Cortex of kidney (tissue), 1 donor: ENCODE results near the gene MCC.

Experiments
- DNase-seq: peaks from one replicate; lab custom pipeline; 2025; lab: John Stamatoyannopoulos, UW

The MCC gene

DNA sequence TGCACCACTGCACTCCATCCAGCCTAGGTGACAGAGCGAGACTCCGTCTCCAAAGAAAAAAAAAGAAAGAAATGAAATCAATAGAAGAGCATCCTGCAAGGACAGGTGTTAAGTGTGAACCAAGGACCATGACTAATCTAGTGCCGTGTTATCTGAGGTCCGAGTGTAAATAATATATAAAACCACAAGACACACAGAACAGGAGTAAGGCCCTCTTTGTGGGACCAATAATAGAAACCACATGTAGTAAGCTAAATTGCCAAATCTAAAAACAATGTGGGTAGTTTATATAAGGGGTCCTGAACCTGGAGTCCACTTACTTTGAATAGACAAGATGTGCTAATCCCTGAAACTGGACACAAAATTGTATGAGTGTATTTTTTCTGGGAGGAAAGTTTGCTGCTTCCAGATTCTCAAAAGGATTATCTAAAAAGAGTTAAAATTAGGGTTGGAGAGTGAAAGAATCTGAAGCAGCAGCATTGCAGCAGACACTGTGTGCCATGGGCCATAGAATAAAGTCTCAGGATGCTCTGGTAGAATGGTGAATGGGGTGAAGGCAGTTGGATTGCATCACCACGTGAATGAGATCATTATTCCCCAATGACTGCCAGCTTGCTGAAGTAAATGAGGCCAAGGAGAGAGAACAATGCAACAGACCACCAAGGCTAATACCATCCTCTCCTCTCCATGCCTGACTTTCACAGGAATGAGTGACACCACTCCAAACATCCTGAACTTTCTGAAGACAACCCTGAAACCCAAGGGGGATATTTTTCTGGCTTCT lies 288.9 kb downstream of the MCC start:
- no peak for DNase-seq

DNA sequence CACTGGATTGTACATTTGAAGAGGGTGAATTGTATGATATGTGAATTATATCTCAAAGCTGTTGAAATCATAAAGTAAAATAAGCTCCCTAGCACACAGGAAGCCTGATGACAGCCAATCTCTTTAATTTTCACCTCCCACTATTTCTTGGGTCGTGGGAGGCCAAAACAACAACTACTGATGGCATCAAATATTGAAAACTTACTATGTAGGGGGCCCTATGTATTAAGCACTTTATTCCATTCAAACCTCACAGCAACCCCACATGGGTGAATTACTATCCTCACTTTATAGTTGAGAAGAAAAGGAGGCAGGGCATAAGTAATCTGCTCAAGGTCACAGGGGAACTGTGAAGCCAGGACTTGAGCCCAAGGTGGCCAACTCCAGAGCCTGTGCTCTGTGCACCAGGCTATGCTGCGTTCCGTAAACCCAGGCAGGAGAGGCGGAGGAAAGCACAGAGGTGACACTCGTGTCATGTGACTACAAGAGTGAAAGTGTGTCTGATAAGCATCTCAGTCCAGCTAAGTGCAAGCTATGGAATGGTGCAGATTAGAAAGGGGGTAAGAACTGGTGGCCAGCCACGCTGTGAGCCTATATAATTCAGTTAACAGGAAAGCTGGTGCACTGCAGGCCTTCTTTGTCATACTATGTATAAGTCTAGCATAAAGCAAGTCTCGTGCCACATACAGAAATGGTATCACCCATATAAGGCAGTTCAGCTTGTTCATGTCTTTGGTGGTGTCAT lies 290.6 kb downstream of the MCC start:
- no peak for DNase-seq

DNA sequence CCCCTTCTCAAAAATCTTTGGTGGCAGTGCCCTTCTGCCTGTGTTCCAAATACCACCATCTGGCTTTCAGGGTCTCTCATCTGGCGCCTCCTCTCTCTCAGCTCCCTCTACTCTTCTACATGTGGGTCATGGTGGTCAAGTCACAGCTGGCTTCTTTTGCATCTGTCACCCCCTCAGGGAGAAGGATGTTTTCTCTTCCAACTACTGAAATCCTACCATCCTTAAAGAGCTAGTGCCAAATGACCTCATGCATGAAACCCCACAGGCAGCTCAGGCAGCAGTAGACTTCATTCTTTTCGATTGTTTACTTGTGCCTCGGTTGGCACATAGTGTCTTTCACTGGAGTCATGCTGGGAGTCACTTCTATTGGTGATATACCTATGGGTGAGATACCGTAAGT lies 292.5 kb downstream of the MCC start:
- DNase-seq = no peak

DNA sequence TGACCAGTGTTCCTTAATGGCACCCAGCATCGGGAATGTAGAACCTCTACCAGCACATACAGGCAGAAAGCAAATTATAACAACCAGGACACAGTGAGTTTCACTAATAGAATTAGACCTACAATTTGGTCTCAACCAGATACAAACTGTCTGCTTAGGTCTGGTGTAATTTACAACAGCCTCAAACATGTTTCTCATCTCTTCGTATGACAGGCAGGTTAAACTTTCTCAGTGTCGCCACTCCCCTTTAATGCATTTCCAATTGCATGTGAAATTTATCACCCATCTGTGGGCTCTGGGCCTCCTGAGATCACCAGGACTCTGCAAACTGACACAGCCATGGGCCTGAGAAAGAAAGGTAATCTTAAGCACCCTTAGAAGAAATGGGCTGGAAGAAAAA lies 293.0 kb downstream of the MCC start:
- no peak for DNase-seq

- no peak for DNase-seq
Measured at GRCh38 chr5:113194591-113194990, 293.7 kb downstream of the MCC start.

- DNase-seq = no peak
Measured at GRCh38 chr5:113194125-113194524, 294.1 kb downstream of the MCC start.

- no peak for DNase-seq
Measured at GRCh38 chr5:113193311-113193978, 294.8 kb downstream of the MCC start.

GRCh38 chr5:113192541-113192940 lies 295.7 kb downstream of the MCC start:
- no peak for DNase-seq

GRCh38 chr5:113190347-113190746 lies 297.9 kb downstream of the MCC start:
- no peak for DNase-seq

- no peak for DNase-seq
Measured at GRCh38 chr5:113189291-113189690, 299.0 kb downstream of the MCC start.

DNA sequence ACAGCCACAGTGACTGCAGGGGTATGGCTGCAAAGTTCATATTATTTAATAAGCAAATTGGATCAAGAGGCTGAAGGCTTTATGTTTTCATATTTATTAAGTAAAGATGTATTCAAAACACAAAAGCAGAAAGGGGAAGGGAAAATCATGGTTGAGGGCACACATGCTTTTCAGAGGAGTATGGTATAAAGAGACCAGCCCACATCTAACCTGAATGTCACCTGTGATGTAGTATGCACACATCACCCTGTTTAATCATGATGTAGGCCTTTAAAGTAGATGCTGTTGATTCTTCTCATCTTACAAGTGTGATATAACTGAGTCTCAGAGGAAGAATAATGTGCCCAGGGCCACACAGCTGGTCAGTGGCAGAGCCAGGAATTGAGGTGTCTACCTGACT lies 299.8 kb downstream of the MCC start:
- DNase-seq = no peak

DNA sequence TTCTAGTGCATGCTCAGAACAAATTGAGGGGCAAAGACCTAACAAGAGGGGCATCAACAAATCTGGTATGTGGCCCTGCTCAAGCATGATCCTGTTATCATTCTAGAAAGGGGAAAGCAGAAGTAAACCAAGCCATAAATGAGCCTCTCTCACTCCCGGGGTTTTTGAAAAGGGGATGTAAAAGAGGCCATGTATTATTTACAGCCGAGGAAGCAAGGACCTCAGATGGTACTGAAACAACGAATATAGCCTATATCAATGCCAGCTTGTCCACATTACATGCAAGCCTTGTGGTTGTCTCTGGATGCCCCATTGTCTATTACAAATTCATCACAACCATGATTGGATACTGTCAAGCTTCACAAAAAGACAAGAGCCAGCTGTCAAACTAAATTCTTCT lies 300.3 kb downstream of the MCC start:
- DNase-seq = no peak

DNA sequence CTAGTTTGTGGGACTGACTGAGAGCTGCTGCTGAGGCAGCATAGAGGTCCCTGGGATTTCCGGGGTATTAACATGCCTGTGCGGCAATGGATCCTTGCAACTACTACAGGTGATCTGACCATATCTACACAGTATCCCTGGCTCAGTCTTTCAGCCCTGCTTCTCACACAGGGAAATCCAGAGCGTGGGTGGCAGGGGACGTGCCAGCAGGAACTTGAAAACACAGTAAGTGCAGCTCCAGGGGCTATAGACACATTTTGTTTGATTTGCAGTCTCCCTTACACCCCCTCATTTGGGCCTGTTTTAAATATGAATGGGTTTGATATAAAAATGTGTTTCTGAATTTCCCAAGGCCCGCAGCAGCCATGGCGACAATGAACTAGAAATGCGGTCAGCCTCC lies 302.2 kb downstream of the MCC start:
- no peak for DNase-seq

DNA sequence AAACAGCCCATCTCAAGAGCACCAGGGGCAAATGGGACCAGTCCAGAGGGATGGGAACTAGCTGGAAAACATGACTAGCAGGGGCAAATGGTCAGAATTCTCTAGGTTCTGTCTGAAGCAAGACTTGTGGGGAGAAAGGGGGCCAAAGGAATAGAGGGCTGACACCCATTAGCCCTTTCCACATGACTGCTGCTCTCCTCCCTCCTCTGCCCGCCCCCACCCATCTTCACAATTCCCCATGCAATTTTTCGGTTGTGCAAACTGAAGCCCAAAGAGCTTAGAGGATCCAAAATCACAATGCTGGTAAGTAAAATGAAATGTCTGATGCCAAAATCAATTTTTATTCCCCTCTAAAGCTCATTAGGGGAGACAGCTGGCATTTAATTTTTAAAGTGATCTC lies 304.6 kb downstream of the MCC start:
- DNase-seq = no peak

DNA sequence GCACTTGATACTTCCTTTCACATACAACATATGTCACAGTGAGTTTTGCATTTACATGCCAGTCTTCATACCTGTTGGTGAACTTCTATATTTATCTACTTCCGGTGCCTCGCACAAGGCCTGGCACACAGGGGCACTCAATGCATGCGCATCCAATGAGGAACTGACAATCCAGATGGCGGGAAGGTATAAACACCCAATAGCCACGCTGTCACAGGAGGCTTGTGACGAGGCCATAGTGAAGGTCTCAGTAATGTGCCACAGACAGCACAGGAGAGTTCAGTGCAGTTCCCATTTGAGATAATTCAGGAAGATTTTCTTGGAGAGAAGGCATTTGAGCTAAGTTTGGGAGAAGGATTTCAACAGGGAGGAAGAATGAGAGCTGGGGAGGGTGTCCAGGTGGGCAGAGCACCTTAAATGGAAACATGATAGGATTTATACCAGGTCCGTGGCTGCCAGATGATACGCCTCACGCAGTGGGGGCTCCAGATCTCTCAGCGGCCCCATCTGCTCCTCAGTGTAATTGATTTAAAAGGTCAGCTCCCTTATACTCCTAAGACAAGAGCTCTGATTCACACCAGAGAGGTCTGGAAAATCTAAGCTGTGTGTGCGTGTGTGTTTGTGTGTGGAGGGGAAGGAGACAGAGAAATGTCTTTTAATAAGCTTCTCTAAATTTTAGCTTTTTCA lies 305.5 kb downstream of the MCC start:
- DNase-seq = no peak

GRCh38 chr5:113181853-113182490 lies 306.3 kb downstream of the MCC start:
- no peak for DNase-seq

- DNase-seq = no peak
Measured at GRCh38 chr5:113181409-113181808, 306.8 kb downstream of the MCC start.

- no peak for DNase-seq
Measured at GRCh38 chr5:113179156-113179555, 309.1 kb downstream of the MCC start.

GRCh38 chr5:113178073-113178779 lies 310.0 kb downstream of the MCC start:
- DNase-seq = no peak

GRCh38 chr5:113177225-113177624 lies 311.0 kb downstream of the MCC start:
- DNase-seq = no peak

- no peak for DNase-seq
Measured at GRCh38 chr5:113176734-113177133, 311.5 kb downstream of the MCC start.
